GM21360 (cell line): ENCODE results near the gene PRRG4.
"Not testable (repeated sequence)": the region's sequence is repeated elsewhere in the genome, so short reads cannot be mapped to it uniquely, and the experiment has no call there.

Source experiments
- ATAC-seq: cut with Tn5 transposase; IDR thresholded peaks from one replicate; pipeline ENCODE4 v1.9.1; 2021; ENCODE audit warnings: mild to moderate bottlenecking, moderate library complexity; ENCODE audit not compliant: unreplicated experiment

PRRG4 gene

DNA sequence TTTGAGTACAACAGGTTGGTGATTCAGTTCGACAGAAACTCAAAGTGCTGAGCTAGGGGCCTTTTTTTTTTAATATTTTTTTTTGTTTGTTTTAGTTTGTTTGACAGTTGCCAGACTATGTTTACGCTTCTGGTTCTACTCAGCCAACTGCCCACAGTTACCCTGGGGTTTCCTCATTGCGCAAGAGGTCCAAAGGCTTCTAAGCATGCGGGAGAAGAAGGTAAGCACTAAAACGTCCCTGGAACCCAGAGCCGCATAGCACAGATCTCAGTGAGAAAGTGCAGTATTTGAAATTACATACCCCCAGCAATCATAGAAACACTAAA lies 649 bp downstream of the PRRG4 start:
- no peak for ATAC-seq

DNA sequence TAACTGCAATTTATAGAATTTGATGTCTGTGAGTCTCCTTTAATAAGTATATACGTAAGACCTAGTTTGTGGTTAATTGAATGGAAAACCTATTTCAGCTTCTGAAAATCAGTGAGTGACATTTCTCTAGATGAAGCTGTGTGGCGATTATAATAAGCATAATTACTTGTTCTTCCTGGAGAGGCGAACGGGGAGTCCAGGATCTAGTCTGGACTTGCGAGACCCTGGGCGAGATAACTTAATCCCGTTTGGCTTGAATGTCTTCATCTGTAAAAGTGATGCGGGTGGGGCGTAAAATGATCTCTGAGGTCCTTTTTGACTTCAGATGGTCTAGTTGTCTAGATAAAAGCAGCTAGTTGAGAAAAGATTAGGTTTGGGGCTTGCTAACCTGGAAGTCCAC lies 1.1 kb downstream of the PRRG4 start:
- no peak for ATAC-seq

DNA sequence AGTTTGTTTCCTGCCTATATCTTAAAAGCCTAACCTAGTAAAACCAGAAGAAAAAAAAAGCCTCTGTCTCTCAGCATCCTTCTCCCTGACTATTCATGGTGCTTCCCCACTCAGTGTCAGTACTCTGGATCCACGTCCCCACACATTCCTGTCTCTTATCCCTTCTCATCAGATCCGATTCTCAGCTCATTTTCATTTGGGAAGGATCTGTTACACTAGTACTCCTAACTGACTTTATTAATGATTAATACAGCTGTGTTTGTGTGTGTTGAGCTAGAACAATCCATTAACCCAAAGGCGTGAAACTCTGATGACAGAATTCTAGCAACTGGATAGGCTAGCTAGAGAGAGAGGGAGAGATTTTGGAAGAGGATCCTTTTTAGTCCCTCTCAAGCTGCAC lies 1.5 kb downstream of the PRRG4 start:
- no peak for ATAC-seq

DNA sequence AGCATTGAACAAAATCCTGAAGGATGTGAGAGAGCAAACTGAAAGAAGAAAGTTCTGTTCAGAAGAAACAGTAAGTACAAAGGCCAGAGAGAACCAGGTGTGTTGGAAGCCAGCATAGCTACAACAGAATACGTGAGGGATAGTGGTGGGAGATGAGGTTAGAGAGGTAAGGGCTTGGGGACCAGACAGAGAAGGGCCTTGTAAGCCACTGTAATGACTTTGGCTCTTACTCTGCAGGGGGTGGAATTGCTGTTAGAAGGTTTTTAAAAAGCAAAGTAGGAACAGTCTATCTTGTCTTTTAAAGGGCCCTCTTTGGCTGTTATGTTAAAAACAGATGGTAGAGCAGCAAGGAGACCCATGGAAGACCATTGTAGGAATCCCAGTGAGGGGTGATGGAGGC lies 4.2 kb downstream of the PRRG4 start:
- ATAC-seq: no peak

DNA sequence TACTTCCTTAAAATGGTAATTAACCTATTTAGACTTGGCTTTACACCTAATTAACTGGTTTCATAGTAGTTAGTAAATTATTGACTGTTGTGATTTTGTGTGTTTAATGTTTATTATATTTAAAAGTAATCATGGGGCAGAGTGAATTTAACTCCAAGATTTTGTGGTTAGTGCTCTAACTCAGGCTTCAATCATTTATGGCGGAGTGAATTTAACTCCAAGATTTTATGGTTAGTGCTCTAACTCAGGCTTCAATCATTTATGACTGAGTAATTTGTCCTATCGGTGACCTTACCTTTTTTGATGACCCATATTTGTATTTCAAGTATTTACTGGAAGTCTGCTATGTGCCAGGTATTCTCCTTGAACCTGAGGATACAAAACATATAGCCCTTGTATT lies 7.2 kb downstream of the PRRG4 start:
- no peak for ATAC-seq

DNA sequence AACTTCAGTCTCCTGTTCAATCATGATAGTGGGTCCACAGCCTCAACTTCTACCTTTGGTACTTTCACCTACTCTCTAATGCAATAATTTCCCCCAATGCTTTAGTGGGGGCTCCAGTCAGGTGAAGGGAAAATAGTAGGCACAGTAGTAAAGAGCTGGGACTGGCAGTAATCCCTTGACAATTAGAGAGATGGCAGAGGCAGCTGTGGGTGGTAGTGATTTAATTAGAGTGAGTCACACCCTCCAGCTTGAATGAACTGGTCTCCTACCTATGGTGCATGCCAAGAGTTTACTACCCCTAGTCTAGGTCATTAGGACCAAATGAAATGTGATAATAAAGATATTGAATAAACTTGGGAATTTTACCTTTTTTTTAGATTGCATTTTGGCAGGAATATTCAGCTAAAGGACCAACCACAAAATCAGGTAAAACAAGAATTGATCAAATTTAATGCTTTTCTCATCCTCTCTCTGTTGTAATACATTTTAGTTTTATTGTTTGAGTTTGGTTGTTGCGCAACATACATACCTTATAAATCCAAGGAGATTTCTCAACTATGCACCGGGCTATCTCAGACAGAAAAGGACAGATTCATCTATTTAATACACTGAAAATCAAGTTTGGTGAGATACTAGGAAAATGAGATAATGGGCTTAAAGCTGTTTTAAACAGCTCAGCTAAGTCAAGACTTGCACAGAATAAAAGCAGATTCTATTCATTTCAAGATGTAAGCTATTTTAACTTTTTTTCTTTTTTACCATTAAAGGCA lies 9.0 kb downstream of the PRRG4 start:
- ATAC-seq: no peak

DNA sequence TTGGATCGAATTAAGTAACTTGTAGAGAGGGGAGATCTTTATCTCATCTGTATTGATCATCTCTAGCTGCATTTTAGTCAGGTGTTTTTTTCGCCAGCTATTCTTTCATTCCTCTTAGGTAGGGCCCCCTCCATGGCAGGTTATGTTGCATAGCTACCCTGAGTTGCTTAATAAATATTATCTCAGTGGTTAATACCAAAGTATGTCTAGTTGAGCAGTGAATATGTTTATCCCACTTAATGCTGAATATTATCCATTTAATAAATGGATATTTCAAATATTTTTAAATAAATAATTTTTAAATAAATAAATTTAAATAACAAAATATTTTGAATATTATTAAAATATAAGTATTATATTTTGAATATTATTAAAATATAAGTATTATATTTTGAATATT lies 9.6 kb downstream of the PRRG4 start:
- ATAC-seq: no peak

DNA sequence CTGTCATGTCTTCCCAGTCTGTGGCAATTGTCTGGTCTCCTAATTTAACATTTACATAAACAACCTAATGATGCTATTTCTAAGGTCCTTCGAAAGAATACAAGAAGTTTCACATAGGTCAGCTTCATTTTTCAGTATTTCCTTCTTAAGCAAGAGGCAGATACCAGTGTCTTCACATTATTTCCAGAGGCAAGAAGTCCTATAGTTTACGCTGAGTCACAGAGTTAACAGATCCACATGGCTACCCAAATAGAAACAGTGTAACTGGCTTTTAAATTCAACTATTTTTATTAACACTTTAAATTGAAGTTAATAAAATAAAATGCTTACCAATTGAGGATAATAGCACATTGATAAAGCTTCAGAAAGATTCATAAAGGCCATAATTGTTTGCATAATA lies 10.9 kb downstream of the PRRG4 start:
- ATAC-seq: no peak

DNA sequence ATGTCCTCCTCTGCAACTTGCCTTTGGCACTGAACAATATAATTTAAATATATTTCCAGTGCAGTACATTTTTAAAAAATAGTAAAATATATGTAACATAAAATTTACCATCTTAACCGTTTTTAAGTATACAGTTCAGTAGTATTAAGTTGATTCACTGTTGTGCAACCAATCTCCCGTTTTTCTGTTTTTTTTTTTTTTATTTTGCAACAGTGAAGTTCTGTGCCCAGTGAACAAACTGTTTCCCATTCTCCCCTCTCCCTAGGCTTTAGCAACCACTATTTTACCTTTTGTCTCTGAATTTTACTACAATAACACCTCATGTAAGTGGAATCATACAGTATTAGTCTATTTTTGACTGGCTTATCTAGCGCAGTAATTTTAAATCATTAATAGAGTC lies 13.8 kb downstream of the PRRG4 start:
- no peak for ATAC-seq

DNA sequence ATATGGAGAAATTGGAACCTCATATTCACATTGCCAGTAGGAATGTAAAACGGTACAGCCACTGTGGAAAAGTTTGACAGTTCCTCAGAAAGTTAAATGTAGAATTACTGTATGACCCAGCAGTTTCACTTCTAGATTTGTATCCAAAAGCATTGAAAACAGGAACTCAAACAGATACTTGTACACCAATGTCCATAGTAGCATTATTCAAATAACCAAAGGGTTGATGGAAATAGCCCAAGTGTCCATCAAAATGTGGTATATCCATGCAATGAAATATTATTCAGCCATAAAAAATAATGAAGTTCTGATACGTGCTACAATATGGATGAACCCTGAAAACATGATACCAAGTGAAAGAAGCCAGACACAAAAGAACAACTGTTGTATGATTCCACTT lies 17.8 kb downstream of the PRRG4 start:
- ATAC-seq: no peak

DNA sequence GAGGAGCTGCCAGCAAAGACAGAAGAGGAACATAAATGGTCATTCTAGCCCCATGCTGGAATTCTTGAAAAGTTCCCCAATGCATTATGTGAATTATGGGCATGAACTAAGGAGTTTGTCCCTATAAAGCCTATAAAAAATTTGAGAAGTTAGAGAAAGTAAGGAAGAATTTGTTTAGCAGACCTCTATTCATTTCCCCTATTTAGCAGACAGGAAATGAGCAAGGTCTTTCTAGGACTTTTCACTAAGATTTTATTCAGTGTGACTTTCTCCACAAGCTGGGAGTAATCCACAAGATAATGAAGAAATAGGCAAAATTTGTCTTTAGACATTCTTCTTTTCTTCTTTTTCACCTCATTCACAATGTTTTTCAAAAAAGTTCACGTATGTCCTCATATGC lies 20.0 kb downstream of the PRRG4 start:
- ATAC-seq: no peak

DNA sequence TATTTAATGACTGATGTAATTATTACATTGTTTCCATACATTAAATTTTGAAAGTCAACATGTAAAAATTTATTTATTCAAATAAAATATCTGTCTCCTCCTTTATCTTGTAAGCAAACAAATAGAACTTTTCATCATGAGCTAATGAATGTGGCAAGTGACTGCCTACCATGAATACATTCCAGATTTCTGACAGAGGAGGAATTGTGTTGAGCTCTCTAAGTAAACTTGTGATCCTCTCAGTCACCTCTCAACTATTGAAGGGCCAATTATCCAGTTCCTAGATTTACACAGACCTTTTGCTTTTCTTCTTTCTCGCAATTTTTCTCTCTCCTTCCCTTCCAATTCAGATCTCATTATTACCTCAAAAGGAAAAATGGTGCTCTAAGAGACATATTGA lies 21.5 kb downstream of the PRRG4 start:
- no peak for ATAC-seq

DNA sequence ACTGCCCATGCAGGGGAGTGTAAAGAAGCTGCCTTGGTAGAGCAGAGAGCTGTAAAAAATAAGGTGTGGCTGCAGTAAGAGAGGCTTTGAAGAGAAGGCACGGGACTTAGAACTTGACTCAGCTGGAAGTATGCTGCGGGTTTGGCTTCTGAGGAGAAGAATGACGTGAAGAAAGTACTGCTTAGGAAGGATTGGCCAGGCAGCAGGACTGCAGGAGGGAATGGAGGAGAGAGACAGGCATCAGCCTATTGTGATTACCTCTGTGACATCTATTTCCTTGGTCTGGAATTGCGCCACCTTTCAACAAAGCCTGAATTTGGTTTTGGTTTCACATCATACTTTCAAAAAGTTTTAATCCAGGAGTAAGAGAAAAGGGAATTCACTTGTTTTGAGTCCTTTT lies 22.5 kb downstream of the PRRG4 start:
- no peak for ATAC-seq

DNA sequence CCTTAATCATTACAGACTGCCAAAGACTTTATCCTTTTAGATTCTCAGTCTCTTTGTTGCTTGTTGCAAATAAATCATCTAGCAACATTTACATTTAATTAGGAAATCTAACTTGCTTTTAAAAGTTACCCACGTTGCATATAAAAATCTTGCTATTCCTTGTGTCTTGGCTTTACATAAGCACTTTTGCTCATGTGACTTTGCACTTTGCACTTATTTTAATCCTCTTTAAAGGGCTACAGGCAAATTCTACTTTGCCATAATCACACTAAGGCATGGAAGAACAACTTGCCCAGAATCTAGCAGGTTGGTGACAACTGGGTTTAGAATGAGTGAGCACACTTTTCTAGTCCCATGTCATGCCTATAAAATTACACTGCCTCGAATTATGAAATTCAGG lies 25.9 kb downstream of the PRRG4 start:
- ATAC-seq: no peak

DNA sequence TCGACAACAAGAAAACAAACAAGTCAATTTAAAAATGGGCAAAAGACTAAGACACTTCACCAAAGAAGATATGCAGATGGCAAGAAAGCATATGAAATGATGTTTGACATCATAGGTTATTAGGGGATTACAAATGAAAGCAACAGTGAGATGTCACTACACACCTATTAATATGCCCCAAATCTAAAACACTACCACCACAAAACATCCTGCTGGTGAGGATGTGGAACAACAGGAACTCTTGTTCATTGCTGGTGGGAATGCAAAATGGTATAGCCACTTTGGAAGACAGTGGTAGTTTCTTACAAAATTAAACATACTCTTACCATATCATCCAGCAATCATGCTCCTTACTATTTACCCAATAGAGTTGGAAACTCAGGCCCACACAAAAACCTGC lies 29.0 kb downstream of the PRRG4 start:
- ATAC-seq: no peak

DNA sequence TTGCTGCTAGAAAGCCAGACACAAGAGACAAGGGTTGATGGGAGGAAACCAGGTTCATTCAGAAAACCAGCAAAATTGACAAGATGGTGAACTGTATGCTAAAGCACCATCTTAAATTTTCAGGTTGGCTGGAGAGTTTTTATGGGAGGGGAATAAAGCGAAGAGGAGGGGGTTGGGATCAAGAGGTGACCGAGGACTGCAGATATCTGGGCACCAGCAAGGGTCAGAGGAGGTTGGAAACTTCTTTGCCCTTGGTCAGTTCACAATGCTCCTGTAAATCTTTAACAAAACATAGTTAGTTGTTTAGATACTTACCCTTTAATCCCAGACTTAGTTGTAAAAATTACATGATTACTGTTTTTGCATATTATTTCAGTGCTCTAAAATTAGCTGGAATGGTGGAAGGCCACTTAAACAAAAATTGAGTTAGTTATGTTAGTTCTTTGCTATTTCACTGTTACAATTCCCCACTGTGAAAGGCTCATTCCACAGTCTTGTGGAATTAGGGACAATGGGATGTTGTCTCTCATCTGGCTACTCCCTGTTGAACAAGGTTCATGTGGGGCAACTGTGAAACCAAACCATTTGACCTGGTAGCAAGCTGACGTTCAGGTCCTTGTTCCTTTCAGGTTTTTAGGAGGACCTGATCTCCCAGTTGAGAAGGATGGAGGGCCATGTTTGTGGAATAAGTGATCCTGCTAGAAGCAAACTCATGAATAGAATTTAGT lies 32.3 kb downstream of the PRRG4 start:
- no peak for ATAC-seq

DNA sequence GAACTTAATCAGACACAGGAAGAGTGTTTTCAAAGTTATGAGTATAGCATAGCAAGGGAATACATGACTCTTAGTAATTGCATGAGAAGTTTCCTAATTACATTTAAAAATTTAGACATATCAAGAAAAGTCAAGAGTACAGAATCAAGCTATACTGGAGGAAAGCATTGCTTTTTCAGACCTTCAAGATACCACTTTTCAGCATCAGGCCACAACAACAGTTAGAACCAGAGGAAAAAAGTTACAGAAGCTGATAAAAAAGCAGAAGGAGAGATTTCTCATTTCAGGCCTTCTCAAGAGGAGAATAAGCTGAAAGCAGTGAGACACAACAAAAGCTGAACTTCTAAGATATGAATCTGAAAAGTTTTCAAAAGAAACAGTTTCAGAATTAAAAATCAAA lies 34.8 kb downstream of the PRRG4 start:
- ATAC-seq: no peak

DNA sequence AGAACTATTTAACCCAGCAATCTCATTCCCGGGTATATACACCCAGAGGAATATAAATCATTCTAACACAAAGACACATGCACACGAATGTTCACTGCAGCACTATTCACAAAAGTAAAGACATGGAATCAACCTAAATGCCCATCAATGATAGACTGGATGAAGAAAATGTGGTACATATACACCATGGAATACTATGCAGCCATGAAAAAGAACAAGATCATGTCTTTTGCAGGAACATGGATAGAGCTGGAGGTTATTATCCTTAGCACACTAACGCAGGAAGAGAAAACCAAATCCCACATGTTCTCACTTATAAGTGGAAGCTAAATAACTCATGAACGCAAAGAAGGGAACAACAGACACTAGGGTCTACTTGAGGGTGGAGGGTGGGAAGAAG lies 39.0 kb downstream of the PRRG4 start:
- not testable (repeated sequence) for ATAC-seq

DNA sequence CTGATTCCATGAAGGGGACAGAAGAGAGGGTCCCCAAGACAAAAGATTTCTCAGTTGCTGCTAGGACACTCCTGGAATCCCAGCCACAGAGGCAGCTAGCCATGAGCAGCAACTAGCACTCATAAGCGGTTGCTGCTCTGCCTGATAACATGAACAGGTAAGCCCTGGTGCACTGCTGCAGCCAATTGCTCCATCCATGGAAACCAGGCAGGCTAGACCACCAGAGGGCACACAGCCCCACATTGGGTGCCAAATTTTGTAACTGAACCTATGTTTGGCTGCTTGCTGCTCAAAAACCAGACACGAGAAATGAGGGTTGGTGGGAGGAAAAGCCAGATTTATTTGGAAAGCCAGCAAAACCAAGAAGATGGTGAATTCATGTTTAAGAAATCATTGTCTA lies 40.9 kb downstream of the PRRG4 start:
- no peak for ATAC-seq

DNA sequence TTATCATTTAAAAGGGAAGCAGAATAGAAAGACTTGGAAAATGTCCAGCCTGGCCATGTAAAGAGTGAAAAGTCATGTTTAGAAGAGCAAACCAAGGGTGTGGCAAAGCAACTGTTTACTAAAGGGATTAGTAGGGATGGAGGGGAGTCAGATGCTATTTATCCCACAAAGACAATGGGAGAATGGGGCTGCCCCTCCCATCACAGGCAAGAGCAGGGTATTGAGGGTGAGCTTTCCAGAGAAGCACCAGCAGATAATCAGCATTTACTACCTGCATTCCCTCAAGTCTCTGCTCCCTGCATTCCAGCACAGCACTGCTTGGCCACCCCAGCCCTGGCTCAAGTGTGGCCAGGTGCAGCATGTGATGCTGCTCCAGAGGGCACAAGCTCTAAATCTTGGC lies 44.4 kb downstream of the PRRG4 start:
- ATAC-seq: no peak

DNA sequence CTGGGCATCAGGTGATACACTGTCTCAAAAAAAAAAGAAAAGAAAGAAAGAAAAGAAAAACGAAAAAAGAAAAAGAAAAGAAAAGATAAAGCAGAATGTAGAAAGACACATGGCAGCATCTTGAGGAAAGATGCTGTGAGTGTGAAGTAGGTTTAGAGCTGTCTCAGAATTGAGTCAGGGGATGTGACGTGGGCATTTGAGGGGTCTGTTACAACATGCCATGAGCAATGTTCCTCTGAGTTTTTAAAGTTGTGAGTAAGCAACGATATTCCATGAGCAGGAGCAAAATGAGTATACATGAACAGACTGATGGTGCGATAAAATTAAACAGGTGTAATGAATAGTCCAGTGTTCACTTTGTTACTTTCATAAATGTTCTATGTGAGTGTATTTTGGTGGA lies 51.6 kb downstream of the PRRG4 start:
- ATAC-seq: no peak

DNA sequence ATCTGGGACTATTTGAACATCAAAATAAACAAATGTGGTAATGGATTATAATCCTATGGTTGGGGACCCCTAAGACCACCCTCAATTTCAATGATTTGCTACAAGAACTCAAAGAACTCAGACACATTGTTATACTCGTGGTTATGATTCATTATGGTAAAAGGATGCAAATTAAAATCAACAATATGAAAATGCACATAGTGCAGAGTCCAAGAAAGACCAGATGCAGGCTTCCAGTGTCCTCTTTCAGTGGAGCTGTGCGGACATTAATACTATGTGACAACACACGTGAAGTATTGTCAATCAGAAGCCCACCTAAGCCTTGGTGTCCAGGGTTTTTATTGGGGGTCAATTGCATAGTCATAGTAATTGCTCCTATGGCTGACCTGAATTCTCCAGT lies 53.7 kb downstream of the PRRG4 start:
- no peak for ATAC-seq

DNA sequence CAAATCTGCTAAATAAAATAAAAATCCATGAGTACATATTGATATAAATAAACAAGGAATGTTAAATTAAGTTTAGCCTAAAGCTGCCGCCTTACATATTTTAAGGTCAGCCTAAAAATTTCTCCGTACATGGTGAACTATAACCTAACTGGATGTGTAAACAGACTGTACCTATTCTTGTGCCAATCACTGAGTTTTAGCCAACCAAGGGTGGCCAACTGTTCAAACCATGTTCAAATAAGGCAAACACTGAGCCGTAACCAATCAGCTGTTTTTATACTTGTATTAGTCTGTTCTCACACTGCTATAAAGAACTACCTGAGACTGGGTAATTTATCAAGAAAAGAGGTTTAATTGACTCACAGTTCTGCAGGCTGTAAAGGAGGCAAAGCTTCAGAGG lies 54.3 kb downstream of the PRRG4 start:
- ATAC-seq: no peak
